ENCODE data around the gene KY.

Gene KY
- 0 to 0.18 (median 0.02) reads per million in 18 experiments for total RNA-seq

GRCh38 chr3:134650431-134651346 lies at the start of gene KY:
KY (minus strand) TSS chr3:134651022; CDS start chr3:134650960, 62 bp downstream.
- DNase-seq, result peak in 1 of 2 donors; percentile 14

- DNase-seq, result no peak
Observed at GRCh38 chr3:134699721-134700120, 48.9 kb upstream of the KY start.

GRCh38 chr3:134699141-134699711 lies 48.4 kb upstream of the KY start:
- DNase-seq, result no peak

- no peak for DNase-seq
Observed at GRCh38 chr3:134697830-134698689, 47.2 kb upstream of the KY start.

GRCh38 chr3:134696155-134696554 lies 45.3 kb upstream of the KY start:
- DNase-seq, result no peak

- DNase-seq, result no peak
Observed at GRCh38 chr3:134694946-134695543, 44.2 kb upstream of the KY start.

- DNase-seq, result no peak
Observed at GRCh38 chr3:134694466-134694865, 43.6 kb upstream of the KY start.

GRCh38 chr3:134693804-134694203 lies 43.0 kb upstream of the KY start:
- DNase-seq, result no peak

GRCh38 chr3:134693226-134693625 lies 42.4 kb upstream of the KY start:
- no peak for DNase-seq

- DNase-seq, result peak in 1 of 2 donors; percentile 2
Observed at GRCh38 chr3:134690226-134690625, 39.4 kb upstream of the KY start.

- no peak for DNase-seq
Observed at GRCh38 chr3:134687642-134688041, 36.8 kb upstream of the KY start.

GRCh38 chr3:134685929-134686802 lies 35.3 kb upstream of the KY start:
- no peak for DNase-seq

GRCh38 chr3:134682196-134682880 lies 31.5 kb upstream of the KY start:
- DNase-seq, result no peak

GRCh38 chr3:134681522-134681900 lies 30.7 kb upstream of the KY start:
- DNase-seq, result no peak

- DNase-seq, result no peak
Observed at GRCh38 chr3:134680796-134681521, 30.1 kb upstream of the KY start.

GRCh38 chr3:134677987-134678308 lies 27.1 kb upstream of the KY start:
- DNase-seq, result no peak

- peak; percentile 3 to 6 for DNase-seq
Observed at GRCh38 chr3:134677196-134677986, 26.6 kb upstream of the KY start.

- no peak for DNase-seq
Observed at GRCh38 chr3:134675726-134676256, 25.0 kb upstream of the KY start.

- DNase-seq, result no peak
Observed at GRCh38 chr3:134672571-134672970, 21.7 kb upstream of the KY start.
